Measurements from ENCODE around the gene RHEBL1.

RHEBL1 gene

GRCh38 chr12:49036029-49036428 is 33.8 kb downstream of the RHEBL1 start:
- no peak overlapping the region for H3K4me3 ChIP-seq (ENCODE audit: low read length)
- no peak overlapping the region for H3K27ac ChIP-seq (ENCODE audit: low read depth, low read length)
- H3K9ac ChIP-seq (ENCODE audit: low read length): no peak overlapping the region
- no peaks in the 10 kb centered on the region for H3K27me3 ChIP-seq (ENCODE audit: control insufficient read depth, insufficient read depth, low read length)
- peaks cover 47% of the 10 kb centered on the region for H3K36me3 ChIP-seq (ENCODE audit: control insufficient read depth, insufficient read depth, low read length)
- H3K4me1 ChIP-seq (ENCODE audit: control insufficient read depth, insufficient read depth, low read length): no peaks in the 10 kb centered on the region

- Histone ChIP-seq H3K27ac (ENCODE audit: low read depth, low read length) (no peak overlapping the region), H3K4me3 (ENCODE audit: low read length) (no peak overlapping the region), H3K36me3 (ENCODE audit: control insufficient read depth, insufficient read depth, low read length) (peaks cover 45% of the 10 kb centered on the region), H3K9ac (ENCODE audit: low read length) (no peak overlapping the region), H3K4me1 (ENCODE audit: control insufficient read depth, insufficient read depth, low read length) (no peaks in the 10 kb centered on the region), H3K27me3 (ENCODE audit: control insufficient read depth, insufficient read depth, low read length) (no peaks in the 10 kb centered on the region)
Observed at GRCh38 chr12:49034286-49034622, 35.5 kb downstream of the RHEBL1 start.

- Histone ChIP-seq H3K27ac (ENCODE audit: low read depth, low read length) (no peak overlapping the region), H3K4me3 (ENCODE audit: low read length) (no peak overlapping the region), H3K36me3 (ENCODE audit: control insufficient read depth, insufficient read depth, low read length) (peaks cover 46% of the 10 kb centered on the region), H3K4me1 (ENCODE audit: control insufficient read depth, insufficient read depth, low read length) (no peaks in the 10 kb centered on the region), H3K9ac (ENCODE audit: low read length) (no peak overlapping the region), H3K27me3 (ENCODE audit: control insufficient read depth, insufficient read depth, low read length) (no peaks in the 10 kb centered on the region)
Observed at GRCh38 chr12:49033611-49034285, 36.0 kb downstream of the RHEBL1 start.

DNA sequence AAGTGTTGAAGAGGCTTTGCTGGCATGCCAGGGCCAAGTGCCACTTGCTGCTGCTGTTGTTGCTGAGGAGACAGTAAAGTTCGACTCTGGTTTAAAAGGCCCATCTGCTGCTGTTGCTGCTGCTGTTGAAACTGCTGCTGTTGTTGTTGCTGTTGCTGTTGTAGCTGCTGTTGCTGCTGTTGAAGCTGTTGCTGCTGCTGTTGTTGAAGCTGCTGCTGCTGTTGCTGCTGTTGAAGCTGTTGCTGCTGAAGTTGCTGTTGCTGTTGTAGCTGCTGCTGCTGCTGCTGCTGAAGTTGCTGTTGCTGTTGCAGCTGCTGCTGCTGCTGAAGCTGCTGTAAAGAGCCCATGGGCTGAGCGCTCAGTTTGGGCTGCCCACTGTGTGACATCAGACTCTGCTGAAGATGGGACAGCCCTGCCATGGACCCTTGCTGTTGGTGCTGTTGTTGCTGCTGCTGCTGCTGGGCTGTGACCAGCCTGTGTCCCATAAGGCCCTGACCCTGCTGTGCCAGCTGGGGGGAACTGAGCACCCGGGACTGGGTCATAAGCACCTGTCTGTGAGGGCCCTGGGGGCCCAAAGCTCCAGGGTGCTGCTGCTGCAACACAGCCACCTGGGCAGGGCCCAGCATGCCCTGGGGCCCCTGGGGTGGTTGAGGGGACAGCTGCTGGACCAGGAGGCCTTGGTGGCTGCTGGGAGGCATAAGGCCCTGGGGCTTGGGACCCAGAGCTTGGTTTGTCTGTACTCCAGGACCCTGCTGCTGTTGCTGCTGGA is 36.9 kb downstream of the RHEBL1 start:
- Histone ChIP-seq H3K27me3 (ENCODE audit: control insufficient read depth, insufficient read depth, low read length) (no peaks in the 10 kb centered on the region), H3K4me1 (ENCODE audit: control insufficient read depth, insufficient read depth, low read length) (no peaks in the 10 kb centered on the region), H3K4me3 (ENCODE audit: low read length) (no peak overlapping the region), H3K9ac (ENCODE audit: low read length) (no peak overlapping the region), H3K36me3 (ENCODE audit: control insufficient read depth, insufficient read depth, low read length) (peaks cover 46% of the 10 kb centered on the region), H3K27ac (ENCODE audit: low read depth, low read length) (no peak overlapping the region)

DNA sequence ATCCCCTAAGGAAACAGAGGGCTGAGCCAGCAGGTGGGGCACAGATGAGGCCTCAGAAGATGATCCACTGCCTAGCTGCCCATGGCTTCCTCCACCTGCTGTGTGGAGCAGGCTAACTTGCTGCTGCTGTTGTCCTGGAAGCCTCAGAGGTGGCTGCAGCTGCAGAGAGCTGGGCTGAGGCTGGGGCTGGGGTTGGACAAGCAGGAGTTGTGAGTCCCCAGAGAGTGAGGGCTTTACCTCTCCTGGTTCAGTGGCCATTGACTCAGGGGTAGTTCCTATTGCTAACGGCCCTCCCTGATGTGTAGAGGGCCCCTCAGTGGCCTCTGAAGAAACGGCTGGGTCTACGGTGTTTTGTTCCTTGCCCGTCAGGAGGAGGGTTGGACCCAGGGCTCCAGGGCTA is 37.5 kb downstream of the RHEBL1 start:
- H3K27me3 ChIP-seq (ENCODE audit: control insufficient read depth, insufficient read depth, low read length): no peaks in the 10 kb centered on the region
- H3K9ac ChIP-seq (ENCODE audit: low read length): no peak overlapping the region
- peaks cover 44% of the 10 kb centered on the region for H3K36me3 ChIP-seq (ENCODE audit: control insufficient read depth, insufficient read depth, low read length)
- no peaks in the 10 kb centered on the region for H3K4me1 ChIP-seq (ENCODE audit: control insufficient read depth, insufficient read depth, low read length)
- H3K27ac ChIP-seq (ENCODE audit: low read depth, low read length): no peak overlapping the region
- no peak overlapping the region for H3K4me3 ChIP-seq (ENCODE audit: low read length)

GRCh38 chr12:49031573-49032161 is 38.1 kb downstream of the RHEBL1 start:
- no peaks in the 10 kb centered on the region for H3K4me1 ChIP-seq (ENCODE audit: control insufficient read depth, insufficient read depth, low read length)
- no peak overlapping the region for H3K4me3 ChIP-seq (ENCODE audit: low read length)
- no peak overlapping the region for H3K27ac ChIP-seq (ENCODE audit: low read depth, low read length)
- no peak overlapping the region for H3K9ac ChIP-seq (ENCODE audit: low read length)
- no peaks in the 10 kb centered on the region for H3K27me3 ChIP-seq (ENCODE audit: control insufficient read depth, insufficient read depth, low read length)
- peaks cover 44% of the 10 kb centered on the region for H3K36me3 ChIP-seq (ENCODE audit: control insufficient read depth, insufficient read depth, low read length)

- Histone ChIP-seq H3K27ac (ENCODE audit: low read depth, low read length) (no peak overlapping the region), H3K4me1 (ENCODE audit: control insufficient read depth, insufficient read depth, low read length) (no peaks in the 10 kb centered on the region), H3K27me3 (ENCODE audit: control insufficient read depth, insufficient read depth, low read length) (no peaks in the 10 kb centered on the region), H3K4me3 (ENCODE audit: low read length) (no peak overlapping the region), H3K36me3 (ENCODE audit: control insufficient read depth, insufficient read depth, low read length) (peaks cover 49% of the 10 kb centered on the region), H3K9ac (ENCODE audit: low read length) (no peak overlapping the region)
Observed at GRCh38 chr12:49030714-49031572, 38.8 kb downstream of the RHEBL1 start.

- H3K4me3 ChIP-seq (ENCODE audit: low read length): no peak overlapping the region
- no peaks in the 10 kb centered on the region for H3K4me1 ChIP-seq (ENCODE audit: control insufficient read depth, insufficient read depth, low read length)
- no peak overlapping the region for H3K27ac ChIP-seq (ENCODE audit: low read depth, low read length)
- H3K36me3 ChIP-seq (ENCODE audit: control insufficient read depth, insufficient read depth, low read length): peaks cover 57% of the 10 kb centered on the region
- H3K27me3 ChIP-seq (ENCODE audit: control insufficient read depth, insufficient read depth, low read length): no peaks in the 10 kb centered on the region
- no peak overlapping the region for H3K9ac ChIP-seq (ENCODE audit: low read length)
Observed at GRCh38 chr12:49030119-49030518, 39.7 kb downstream of the RHEBL1 start.

- H3K4me3 ChIP-seq (ENCODE audit: low read length): no peak overlapping the region
- H3K9ac ChIP-seq (ENCODE audit: low read length): no peak overlapping the region
- H3K27ac ChIP-seq (ENCODE audit: low read depth, low read length): no peak overlapping the region
- H3K4me1 ChIP-seq (ENCODE audit: control insufficient read depth, insufficient read depth, low read length): no peaks in the 10 kb centered on the region
- peaks cover 60% of the 10 kb centered on the region for H3K36me3 ChIP-seq (ENCODE audit: control insufficient read depth, insufficient read depth, low read length)
- no peaks in the 10 kb centered on the region for H3K27me3 ChIP-seq (ENCODE audit: control insufficient read depth, insufficient read depth, low read length)
Observed at GRCh38 chr12:49028666-49029275, 41.0 kb downstream of the RHEBL1 start.

- Histone ChIP-seq H3K4me1 (ENCODE audit: control insufficient read depth, insufficient read depth, low read length) (no peaks in the 10 kb centered on the region), H3K27ac (ENCODE audit: low read depth, low read length) (no peak overlapping the region), H3K4me3 (ENCODE audit: low read length) (no peak overlapping the region), H3K9ac (ENCODE audit: low read length) (no peak overlapping the region), H3K27me3 (ENCODE audit: control insufficient read depth, insufficient read depth, low read length) (no peaks in the 10 kb centered on the region), H3K36me3 (ENCODE audit: control insufficient read depth, insufficient read depth, low read length) (peaks cover 65% of the 10 kb centered on the region)
Observed at GRCh38 chr12:49027846-49028555, 41.8 kb downstream of the RHEBL1 start.

GRCh38 chr12:49026678-49027480 is 42.9 kb downstream of the RHEBL1 start:
- Histone ChIP-seq H3K36me3 (ENCODE audit: control insufficient read depth, insufficient read depth, low read length) (peaks cover 68% of the 10 kb centered on the region), H3K9ac (ENCODE audit: low read length) (no peak overlapping the region), H3K27ac (ENCODE audit: low read depth, low read length) (no peak overlapping the region), H3K27me3 (ENCODE audit: control insufficient read depth, insufficient read depth, low read length) (no peaks in the 10 kb centered on the region), H3K4me3 (ENCODE audit: low read length) (no peak overlapping the region), H3K4me1 (ENCODE audit: control insufficient read depth, insufficient read depth, low read length) (no peaks in the 10 kb centered on the region)

Measured in rectal smooth muscle tissue (tissue), 1 donor.